Upper lobe of left lung (tissue), 6 donors: ENCODE measurements around the gene MAML1. TPM values are rescaled to one million over a fixed set of nuclear protein-coding genes. Genes with fewer than 3 reads are reported as not detected.

Experiments used
- ATAC-seq, 2 donors: fragments of 200-7000 bp; cut with Tn5 transposase; one replicate each; pipeline ENCODE4 v1.9.1; 2022; ENCODE audit warnings: mild to moderate bottlenecking in 2 of 2, moderate library complexity in 2 of 2; ENCODE audit not compliant: low FRiP score in 2 of 2
- DNase-seq, 2 donors: peaks; one replicate each; pipeline ENCODE4 v3.0.0-alpha.2; 2019 to 2020
- H3K27ac ChIP-seq, 4 donors: fragments of 200-600 bp; sonication (generic); one replicate each; pipeline ENCODE4 v1.5.1; 2016 to 2019
- H3K27me3 ChIP-seq, 4 donors: fragments of 200-600 bp; sonication (generic); one replicate each; pipeline ENCODE4 v1.5.1; 2017 to 2019
- H3K36me3 ChIP-seq, 4 donors: fragments of 200-600 bp; sonication (generic); one replicate each; pipeline ENCODE4 v1.5.1; 2016 to 2019
- H3K4me1 ChIP-seq, 4 donors: fragments of 200-600 bp; sonication (generic); one replicate each; pipeline ENCODE4 v1.5.1; 2018 to 2019
- H3K4me3 ChIP-seq, 4 donors: fragments of 200-600 bp; sonication (generic); one replicate each; pipeline ENCODE4 v1.5.1; 2017 to 2019; ENCODE audit warnings: mild to moderate bottlenecking in 2 of 4, moderate library complexity in 1 of 4
- H3K9me3 ChIP-seq, 4 donors: fragments of 200-600 bp; sonication (generic); one replicate each; pipeline ENCODE4 v1.5.1; 2018 to 2019
- CTCF ChIP-seq, 6 experiments: fragments of 450-650 bp in 4 of 6; fragments of 200-600 bp in 2 of 6; sonication (generic) in 2 of 6; IDR thresholded peaks; one replicate each; pipeline ENCODE4 v1.5.1; 2016 to 2019; ENCODE audit warnings: antibody characterized with exemption in 6 of 6
- EP300 ChIP-seq, 4 donors: sonication (generic); formaldehyde crosslinking; IDR thresholded peaks; one replicate each; pipeline ENCODE4 v1.5.1; 2017; ENCODE audit warnings: antibody characterized with exemption in 4 of 4, control low read depth in 2 of 4
- POLR2A ChIP-seq, 4 donors: fragments of 450-650 bp; IDR thresholded peaks; one replicate each; pipeline ENCODE4 v1.5.1; 2016 to 2017; ENCODE audit warnings: antibody characterized with exemption in 4 of 4, mild to moderate bottlenecking in 2 of 4
- POLR2AphosphoS5 ChIP-seq, 2 donors: sonication (generic); formaldehyde crosslinking; IDR thresholded peaks; one replicate each; pipeline ENCODE4 v1.5.1; 2017; ENCODE audit warnings: antibody characterized with exemption in 2 of 2
- WGBS, 2 donors: methylation state at CpG; one replicate each; pipeline ENCODE4 v1.1.5; 2017 to 2018; 5-methylcytosine and 5-hydroxymethylcytosine counted together
- total RNA-seq, 6 donors: library from RNA; depleted of rRNA in 4 of 6; stranded (reverse); fragments of >200 nt in 4 of 6; gene quantifications; one replicate each; pipeline versions ENCODE4 v1.1.0 to v1.2.1, GENCODE V29; 2016 to 2021
- donor health status: DM: no; HTN: no; CAD: no; lungs with moderate emphysema.
- donor health status: DM: no; HTN: yes; CAD: no; lungs with severe emphysema.

MAML1 gene
- total RNA-seq, 6 donors from 2014 or later, result 22.5 to 59.7 (median 26.7) TPM

- peaks cover 34 to 56% (median 48%) of the 10 kb centered on the region in 4 donors for H3K4me1 ChIP-seq
- WGBS, 2 donors, result 86 to 91% methylated on average over 6 to 12 of the region's 12 CpGs
- no peak overlapping the region for H3K4me3 ChIP-seq
- H3K27ac ChIP-seq, result no peak overlapping the region
- H3K36me3 ChIP-seq, result peaks cover 22 to 46% (median 44%) of the 10 kb centered on the region in 4 donors
- no peaks in the 10 kb centered on the region for H3K9me3 ChIP-seq
- H3K27me3 ChIP-seq, result no peaks in the 10 kb centered on the region
- no peak for DNase-seq
- ATAC-seq, result no peak
- TF ChIP-seq CTCF (IDR thresholded peaks at IDR 0.05), result no peak
- no peak for TF ChIP-seq EP300 (IDR thresholded peaks at IDR 0.05)
- TF ChIP-seq POLR2AphosphoS5 (IDR thresholded peaks at IDR 0.05), result no peak
- TF ChIP-seq POLR2A (IDR thresholded peaks at IDR 0.05), result no peak
Observed at GRCh38 chr5:179800696-179801201, 68.1 kb downstream of the MAML1 start.

GRCh38 chr5:179801304-179802206, 68.9 kb downstream of the MAML1 start:
- H3K36me3 ChIP-seq, result peaks cover 22 to 46% (median 44%) of the 10 kb centered on the region in 4 donors
- ATAC-seq (peak in 1 of 2 donors; percentile 36), DNase-seq (peak; percentile 85 to 90)
- H3K4me3 ChIP-seq, result no peak overlapping the region
- no peaks in the 10 kb centered on the region for H3K9me3 ChIP-seq
- TF ChIP-seq POLR2A (IDR thresholded peaks at IDR 0.05), result no peak
- peak in 5 of 6 experiments; percentile 56 to 78 (median 74) for TF ChIP-seq CTCF (IDR thresholded peaks at IDR 0.05)
- peaks cover 32 to 51% (median 43%) of the 10 kb centered on the region in 4 donors for H3K4me1 ChIP-seq
- WGBS, 2 donors, result 68 to 87% methylated on average over 35 to 66 of the region's 67 CpGs
- H3K27ac ChIP-seq, result no peak overlapping the region
- no peaks in the 10 kb centered on the region for H3K27me3 ChIP-seq

- peaks cover 22 to 43% (median 41%) of the 10 kb centered on the region in 4 donors for H3K36me3 ChIP-seq
- H3K27ac ChIP-seq, result no peak overlapping the region
- H3K27me3 ChIP-seq, result no peaks in the 10 kb centered on the region
- H3K4me3 ChIP-seq, result no peak overlapping the region
- ATAC-seq, result no peak
- DNase-seq, result peak in 1 of 2 donors; percentile 62
- peaks cover 28 to 46% (median 37%) of the 10 kb centered on the region in 4 donors for H3K4me1 ChIP-seq
- TF ChIP-seq POLR2AphosphoS5 (IDR thresholded peaks at IDR 0.05) (no peak), CTCF (IDR thresholded peaks at IDR 0.05) (no peak), POLR2A (IDR thresholded peaks at IDR 0.05) (no peak), EP300 (IDR thresholded peaks at IDR 0.05) (no peak)
- 80 to 90% methylated on average over 6 to 18 of the region's 19 CpGs for WGBS, 2 donors
- H3K9me3 ChIP-seq, result no peaks in the 10 kb centered on the region
Observed at GRCh38 chr5:179802207-179802883, 69.7 kb downstream of the MAML1 start.

- Histone ChIP-seq H3K4me3 (no peak overlapping the region), H3K27ac (peak overlapping the region in 2 of 4 donors; percentile 21 to 93), H3K9me3 (no peaks in the 10 kb centered on the region), H3K4me1 (peaks cover 35 to 53% (median 40%) of the 10 kb centered on the region in 4 donors), H3K27me3 (no peaks in the 10 kb centered on the region), H3K36me3 (peaks cover 17 to 36% (median 34%) of the 10 kb centered on the region in 4 donors)
- ATAC-seq (no peak), DNase-seq (no peak)
- TF ChIP-seq EP300 (IDR thresholded peaks at IDR 0.05), result no peak
- TF ChIP-seq CTCF (IDR thresholded peaks at IDR 0.05), result no peak
- TF ChIP-seq POLR2A (IDR thresholded peaks at IDR 0.05), result no peak
- no peak for TF ChIP-seq POLR2AphosphoS5 (IDR thresholded peaks at IDR 0.05)
- WGBS, 2 donors, result 66 to 81% methylated on average over 6 to 11 of the region's 11 CpGs
Observed at GRCh38 chr5:179802950-179803562, 70.4 kb downstream of the MAML1 start.
